IMR-90 (cell line): Measurements from ENCODE around the gene MYLK4. TPM values are rescaled to one million over a fixed set of nuclear protein-coding genes. Genes with fewer than 3 reads are reported as not detected.
A peak's percentile ranks its signal among the peaks of the same experiment; 100 is the strongest.

ENCODE experiments used
- ATAC-seq: fragments of 200-7000 bp; cut with Tn5 transposase; 2 replicates; pipeline ENCODE4 v1.9.1; 2020; ENCODE audit warnings: low read depth, mild to moderate bottlenecking, moderate library complexity
- BruUV-seq: library from RNA; stranded (reverse); fragments of 400-500 nt; replicated peaks from 2 replicates; lab custom pipeline; 2021; lab: Mats Ljungman, UMichigan
- CTCF ChIA-PET: fragments of 300-600 bp; formaldehyde crosslinking; extraction: SDS; loops from one replicate; lab custom pipeline; 2021; ENCODE audit warnings: antibody characterized with exemption; lab: Yijun Ruan, JAX
- POLR2A ChIA-PET: fragments of 300-600 bp; sonication (Branson Sonifier 250); formaldehyde crosslinking; loops from one replicate; lab custom pipeline; 2022; ENCODE audit warnings: antibody characterized with exemption; ENCODE audit not compliant: unreplicated experiment; lab: Charles Lee
- DNase-seq: peaks from one replicate; pipeline ENCODE4 v3.0.0; 2013
- H2AFZ ChIP-seq: replicated peaks from 2 replicates; pipeline ENCODE3; 2013; ENCODE audit warnings: low read length, mild to moderate bottlenecking; ENCODE audit not compliant: poor library complexity
- H2AK5ac ChIP-seq: 2 replicates; pipeline ENCODE4 v1.6.1; 2013; ENCODE audit warnings: low read depth, low read length, inconsistent platforms
- H2AK9ac ChIP-seq: replicated peaks from 2 replicates; pipeline ENCODE3; 2013; ENCODE audit warnings: mild to moderate bottlenecking, low read depth, low read length, moderate library complexity; ENCODE audit not compliant: poor library complexity
- H2BK120ac ChIP-seq: 2 replicates; pipeline ENCODE4 v1.6.1; 2013; ENCODE audit warnings: low read depth, low read length, inconsistent platforms
- H2BK15ac ChIP-seq: 3 replicates; pipeline ENCODE4 v1.6.1; 2013; ENCODE audit warnings: low read depth, low read length, inconsistent platforms
- H2BK20ac ChIP-seq: 2 replicates; pipeline ENCODE4 v1.6.1; 2013; ENCODE audit warnings: low read depth, mild to moderate bottlenecking, inconsistent platforms, low read length, moderate library complexity
- H2BK5ac ChIP-seq: 2 replicates; pipeline ENCODE4 v1.6.1; 2013; ENCODE audit warnings: mild to moderate bottlenecking, low read depth, low read length, inconsistent platforms; ENCODE audit not compliant: poor library complexity, severe bottlenecking
- H3K14ac ChIP-seq: replicated peaks from 2 replicates; pipeline ENCODE4 v1.6.1; 2013; ENCODE audit warnings: low read depth, low read length, inconsistent platforms
- H3K18ac ChIP-seq: 2 replicates; pipeline ENCODE4 v1.6.1; 2013; ENCODE audit warnings: low read depth, low read length, control low read depth
- H3K23ac ChIP-seq: 2 replicates; pipeline ENCODE4 v1.6.1; 2013; ENCODE audit warnings: low read depth, low read length, inconsistent platforms
- H3K27ac ChIP-seq: 2 replicates; pipeline ENCODE4 v1.5.1; 2013; ENCODE audit warnings: mild to moderate bottlenecking, control low read depth, low read length; ENCODE audit not compliant: insufficient read depth
- H3K27me3 ChIP-seq: 2 replicates; pipeline ENCODE4 v1.6.1; 2013; ENCODE audit warnings: low read length; ENCODE audit not compliant: control insufficient read depth, insufficient read depth
- H3K36me3 ChIP-seq: 2 replicates; pipeline ENCODE4 v1.6.1; 2013; ENCODE audit warnings: low read length, mixed read lengths; ENCODE audit not compliant: control insufficient read depth, insufficient read depth
- H3K4ac ChIP-seq: 2 replicates; pipeline ENCODE4 v1.6.1; 2013; ENCODE audit warnings: low read depth, low read length, inconsistent platforms
- H3K4me1 ChIP-seq: 2 replicates; pipeline ENCODE4 v1.6.1; 2013; ENCODE audit warnings: low read length, mixed read lengths; ENCODE audit not compliant: control insufficient read depth, insufficient read depth
- H3K4me2 ChIP-seq: 2 replicates; pipeline ENCODE4 v1.6.1; 2013; ENCODE audit warnings: low read depth, mild to moderate bottlenecking, control low read depth, low read length, moderate library complexity
- H3K4me3 ChIP-seq: 2 replicates; pipeline ENCODE4 v1.5.1; 2013; ENCODE audit warnings: low read depth, mild to moderate bottlenecking, control low read depth, low read length, moderate library complexity; ENCODE audit not compliant: insufficient read depth
- H3K56ac ChIP-seq: 2 replicates; pipeline ENCODE4 v1.6.1; 2013; ENCODE audit warnings: low read length, inconsistent platforms; ENCODE audit not compliant: insufficient read depth; ENCODE audit errors: extremely low read depth
- H3K79me1 ChIP-seq, 2 experiments: 2 replicates each; pipeline ENCODE4 v1.6.1; 2013; ENCODE audit warnings: low read length in 2 of 2, inconsistent platforms in 1 of 2, low read depth in 1 of 2
- H3K9ac ChIP-seq: 2 replicates; pipeline ENCODE4 v1.6.1; 2013; ENCODE audit warnings: low read depth, low read length, control low read depth
- H3K9me1 ChIP-seq: 2 replicates; pipeline ENCODE4 v1.6.1; 2013; ENCODE audit warnings: low read length, inconsistent platforms; ENCODE audit not compliant: insufficient read depth
- H3K9me3 ChIP-seq: 2 replicates; pipeline ENCODE4 v1.6.1; 2013; ENCODE audit warnings: low read length; ENCODE audit not compliant: control insufficient read depth, insufficient read depth
- H4K20me1 ChIP-seq: 2 replicates; pipeline ENCODE4 v1.6.1; 2013; ENCODE audit warnings: low read length, inconsistent platforms; ENCODE audit not compliant: insufficient read depth
- H4K5ac ChIP-seq: 2 replicates; pipeline ENCODE4 v1.6.1; 2013; ENCODE audit warnings: mild to moderate bottlenecking, low read depth, low read length, control low read depth
- H4K8ac ChIP-seq, 2 experiments: 2 replicates each; pipeline ENCODE4 v1.6.1; 2013; ENCODE audit warnings: low read depth in 2 of 2, low read length in 2 of 2, control low read depth in 1 of 2, inconsistent platforms in 1 of 2
- H4K91ac ChIP-seq: 2 replicates; pipeline ENCODE4 v1.6.1; 2013; ENCODE audit warnings: low read depth, low read length, inconsistent platforms; ENCODE audit not compliant: insufficient read depth
- BHLHE40 ChIP-seq: fragments of 150-350 bp; IDR thresholded peaks from 2 replicates; pipeline ENCODE4 v1.6.1; 2016; ENCODE audit warnings: mild to moderate bottlenecking, low read depth, low read length
- CHD1 ChIP-seq: IDR thresholded peaks from 2 replicates; pipeline ENCODE4 v1.6.1; 2012; ENCODE audit warnings: low read depth, low read length, improper control_type of control experiment
- FOS ChIP-seq: fragments of 150-350 bp; IDR thresholded peaks from 2 replicates; pipeline ENCODE4 v1.6.1; 2016; ENCODE audit warnings: low read depth, low read length
- MAFK ChIP-seq: IDR thresholded peaks from 2 replicates; pipeline ENCODE4 v1.6.1; 2012; ENCODE audit warnings: low read depth, low read length, improper control_type of control experiment
- MAZ ChIP-seq: IDR thresholded peaks from 2 replicates; pipeline ENCODE4 v1.6.1; 2012; ENCODE audit warnings: low read depth, mild to moderate bottlenecking, low read length, improper control_type of control experiment, moderate library complexity, borderline replicate concordance
- MXI1 ChIP-seq: IDR thresholded peaks from 2 replicates; pipeline ENCODE4 v1.6.1; 2012; ENCODE audit warnings: low read depth, mild to moderate bottlenecking, low read length, moderate library complexity, borderline replicate concordance
- NFE2L2 ChIP-seq: fragments of 150-350 bp; IDR thresholded peaks from 2 replicates; pipeline ENCODE4 v1.6.1; 2016; ENCODE audit warnings: low read depth, mild to moderate bottlenecking, low read length
- RCOR1 ChIP-seq: IDR thresholded peaks from 2 replicates; pipeline ENCODE4 v1.6.1; 2012; ENCODE audit warnings: mild to moderate bottlenecking, low read length, improper control_type of control experiment; ENCODE audit not compliant: insufficient replicate concordance
- RFX5 ChIP-seq: IDR thresholded peaks from 2 replicates; pipeline ENCODE4 v1.8.0; 2012; ENCODE audit warnings: low read depth, mild to moderate bottlenecking, low read length, moderate library complexity
- SMC3 ChIP-seq: fragments of 150-350 bp; IDR thresholded peaks from 2 replicates; pipeline ENCODE4 v1.6.1; 2016; ENCODE audit warnings: low read depth, mild to moderate bottlenecking, antibody characterized with exemption, low read length, moderate library complexity
- USF2 ChIP-seq: fragments of 150-350 bp; IDR thresholded peaks from 2 replicates; pipeline ENCODE4 v1.6.1; 2017; ENCODE audit warnings: mild to moderate bottlenecking, antibody characterized with exemption, low read length, low read depth
- WGBS, 2 experiments: methylation state at CpG; one replicate each; pipeline versions ENCODE4 v1.1.5 to v1.1.7; 2013; ENCODE audit warnings: missing lambda C conversion rate in 2 of 2; ENCODE audit not compliant: insufficient read length in 1 of 2; ENCODE audit errors: extremely low coverage in 2 of 2; 5-methylcytosine and 5-hydroxymethylcytosine counted together
- dilution Hi-C: fragments of 300-500 bp; cut with HindIII; formaldehyde crosslinking; loops from one replicate; pipeline ENCODE4 v1.14.3; 2018; ENCODE audit warnings: low sequenced_read_pairs; ENCODE audit not compliant: unreplicated experiment
- in situ Hi-C: fragments of 300-500 bp; cut with MboI; formaldehyde crosslinking; loops from 3 replicates; pipeline ENCODE4 v1.14.3; 2019; ENCODE audit warnings: low sequenced_read_pairs, inconsistent platforms, mixed read lengths
- intact Hi-C: fragments of 100-400 bp; cut with micrococcal nuclease; formaldehyde crosslinking; loops from 2 replicates; pipeline ENCODE4 v1.10.0; 2022
- polyA plus RNA-seq, 3 experiments: library from polyadenylated mRNA; depleted of rRNA; stranded (reverse); fragments of >200 nt; gene quantifications; 2 replicates each; pipeline ENCODE4 v1.2.3, GENCODE V29; 2012; ENCODE audit warnings: low replicate concordance in 1 of 3
- total RNA-seq: library from RNA; depleted of rRNA; stranded (reverse); fragments of >200 nt; gene quantifications from 2 replicates; pipeline ENCODE4 v1.2.3, GENCODE V29; 2012

The MYLK4 gene
- total and polyA plus RNA-seq, 2 of the 4 experiments (the other 2 are of a cell fraction), result under 0.01 to 0.07 TPM

GRCh38 chr6:2734488-2735166, 16.1 kb downstream of the MYLK4 start:
- Histone ChIP-seq H4K8ac (no peak overlapping the region), H3K4ac (no peak overlapping the region), H2AK9ac (no peak overlapping the region)

More at GRCh38 chr6:2734488-2735166, 16.1 kb downstream of the MYLK4 start:
- H3K36me3 ChIP-seq, result no peaks in the 10 kb centered on the region
- no CpG with 5 or more reads among the region's 2 CpGs for WGBS, 2 experiments
- H3K27me3 ChIP-seq, result no peaks in the 10 kb centered on the region
- H3K4me3 ChIP-seq, result no peak overlapping the region
- peaks cover 9% of the 10 kb centered on the region; the same call in 1 of the 2 replicates for H3K9me1 ChIP-seq
- H2BK20ac ChIP-seq, result no peak overlapping the region
- H2BK15ac ChIP-seq, result no peak overlapping the region
- peaks cover 9% of the 10 kb centered on the region; the same call in 1 of the 2 replicates for H3K4me1 ChIP-seq
- H2AK5ac ChIP-seq, result no peak overlapping the region
- no TSS peak for BruUV-seq
- no peaks in the 10 kb centered on the region for H4K20me1 ChIP-seq
- no peak overlapping the region for H2BK120ac ChIP-seq
- H3K56ac ChIP-seq, result no peak overlapping the region
- in situ Hi-C loops (no loop called here), dilution Hi-C loops (no loop called here), intact Hi-C loops (loop anchor here (5.0 kb wide), 2 partner anchors 108 to 323 kb away; partner anchors contain the start of gene SERPINB1)
- H3K9me3 ChIP-seq, result no peaks in the 10 kb centered on the region
- H3K18ac ChIP-seq, result no peak overlapping the region
- no peaks in the 10 kb centered on the region for H3K79me1 ChIP-seq
- CTCF ChIA-PET, result no interaction called here
- no peak overlapping the region for H4K91ac ChIP-seq
- no peak for TF ChIP-seq NFE2L2
- TF ChIP-seq MAFK, result peak; percentile 61
- no peak for TF ChIP-seq RCOR1
- no peak for TF ChIP-seq CHD1
- no peak for TF ChIP-seq SMC3
- TF ChIP-seq RFX5, result no peak
- no peak for TF ChIP-seq MAZ
- TF ChIP-seq BHLHE40, result no peak
- no peak for TF ChIP-seq USF2
- TF ChIP-seq FOS, result 0 out of 2 replicates have a peak, but pooled peaks have one; percentile 10
- no peak for TF ChIP-seq MXI1
- no peak overlapping the region for H2BK5ac ChIP-seq
- H2AFZ ChIP-seq, result no peak overlapping the region
- ATAC-seq (no peak), DNase-seq (peak; percentile 58)
- H3K27ac ChIP-seq, result no peak overlapping the region
- no peak overlapping the region for H3K4me2 ChIP-seq
- H3K14ac ChIP-seq, result no peak overlapping the region
- H3K23ac ChIP-seq, result no peak overlapping the region
- H4K5ac ChIP-seq, result no peak overlapping the region
- POLR2A ChIA-PET, result no interaction called here
- no peak overlapping the region for H3K9ac ChIP-seq
